ENCODE data around the gene RABIF. TPM values are rescaled to one million over a fixed set of nuclear protein-coding genes. Genes with fewer than 3 reads are reported as not detected.
A peak's percentile ranks its signal among the peaks of the same experiment; 100 is the strongest.

RABIF gene
- total and polyA plus RNA-seq, 10 of the 15 experiments (the other 5 are each of a cell fraction or from before 2014, with no cell fraction given), result 4.7 to 18.2 (median 8.8) TPM

DNA sequence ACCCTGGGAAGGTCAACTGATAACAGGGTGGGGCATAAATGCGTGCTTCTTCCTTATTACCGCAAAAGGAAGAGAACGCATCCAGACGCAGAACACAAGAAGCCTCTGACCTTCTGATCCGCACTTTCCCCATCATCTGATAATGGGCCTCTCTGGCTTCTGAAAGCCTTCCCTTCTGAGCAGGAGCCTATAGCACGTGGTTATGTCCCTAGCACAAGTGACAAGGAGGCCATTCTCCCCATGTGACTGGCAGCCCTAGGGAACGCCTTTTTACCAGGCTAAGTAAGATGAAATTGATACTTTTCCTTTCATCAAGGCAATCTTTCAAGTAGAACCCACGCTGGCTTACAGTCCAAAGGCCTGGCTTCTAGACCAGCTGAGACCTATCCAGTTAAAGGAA lies 34.2 kb downstream of the RABIF start (continued):
- TF ChIP-seq, protein P1, sequence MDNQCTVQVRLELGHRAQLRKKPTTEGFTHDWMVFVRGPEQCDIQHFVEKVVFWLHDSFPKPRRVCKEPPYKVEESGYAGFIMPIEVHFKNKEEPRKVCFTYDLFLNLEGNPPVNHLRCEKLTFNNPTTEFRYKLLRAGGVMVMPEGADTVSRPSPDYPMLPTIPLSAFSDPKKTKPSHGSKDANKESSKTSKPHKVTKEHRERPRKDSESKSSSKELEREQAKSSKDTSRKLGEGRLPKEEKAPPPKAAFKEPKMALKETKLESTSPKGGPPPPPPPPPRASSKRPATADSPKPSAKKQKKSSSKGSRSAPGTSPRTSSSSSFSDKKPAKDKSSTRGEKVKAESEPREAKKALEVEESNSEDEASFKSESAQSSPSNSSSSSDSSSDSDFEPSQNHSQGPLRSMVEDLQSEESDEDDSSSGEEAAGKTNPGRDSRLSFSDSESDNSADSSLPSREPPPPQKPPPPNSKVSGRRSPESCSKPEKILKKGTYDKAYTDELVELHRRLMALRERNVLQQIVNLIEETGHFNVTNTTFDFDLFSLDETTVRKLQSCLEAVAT (IDR thresholded peaks at IDR 0.05), result no peak
- TF ChIP-seq SRF (IDR thresholded peaks at IDR 0.05; ENCODE audit: low read depth in 2 of 2, low read length in 2 of 2), result no peak

DNA sequence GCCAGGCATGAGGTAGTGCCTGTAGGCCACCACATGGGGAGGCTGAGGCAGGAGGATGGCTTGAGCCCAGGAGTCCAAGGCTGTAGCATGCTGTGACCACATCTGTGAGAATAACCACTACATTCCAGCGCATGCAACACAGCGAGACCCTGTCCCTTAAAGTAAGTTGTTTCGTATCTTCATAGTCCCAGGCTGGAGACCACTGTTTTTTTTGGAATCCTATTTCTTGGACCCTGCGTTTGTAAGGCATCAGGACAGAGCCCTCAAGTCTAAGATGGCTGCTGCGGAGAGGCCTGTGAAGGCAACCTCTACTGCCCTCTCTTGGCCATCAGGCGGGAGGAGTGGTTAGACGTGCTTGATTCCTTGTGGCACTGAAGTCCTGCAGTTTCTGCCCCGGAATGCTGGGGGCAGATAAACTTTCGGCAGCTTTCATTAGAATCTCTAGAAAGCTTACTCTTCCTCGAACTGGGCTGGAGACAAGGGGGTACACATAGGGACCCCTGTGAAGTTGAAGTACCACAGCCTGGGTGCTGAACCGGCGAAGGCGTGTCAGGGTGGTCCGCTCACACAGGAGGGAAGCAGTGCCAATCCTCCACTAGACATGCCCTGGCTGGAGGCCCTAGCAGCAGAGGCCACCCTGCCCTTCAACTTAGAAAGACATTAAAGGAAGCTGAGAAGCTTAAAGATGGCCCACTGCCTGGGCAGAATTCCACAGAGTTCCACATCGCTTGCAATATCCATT lies 36.6 kb downstream of the RABIF start:
- Histone ChIP-seq H4K20me1 (ENCODE audit: control insufficient read depth, insufficient read depth) (no peaks in the 10 kb centered on the region), H3K9me3 (replicated peaks; ENCODE audit: control insufficient read depth, insufficient read depth, low read length) (no peaks in the 10 kb centered on the region), H3K27ac (ENCODE audit: control insufficient read depth, insufficient read depth) (no peak overlapping the region), H3K9ac (ENCODE audit: control insufficient read depth, insufficient read depth, low read length) (no peak overlapping the region), H3K36me3 (ENCODE audit: control insufficient read depth in 2 of 2, insufficient read depth in 2 of 2, low read length in 1 of 2) (no peaks in the 10 kb centered on the region), H3K4me1 (ENCODE audit: control insufficient read depth, insufficient read depth, low read length) (peaks cover 7% of the 10 kb centered on the region; the same call in 1 of the 2 replicates), H3K4me3 (no peak overlapping the region), H3K27me3 (replicated peaks in 1 of 2; ENCODE audit: control insufficient read depth in 2 of 2, insufficient read depth in 2 of 2, low read length in 1 of 2) (no peaks in the 10 kb centered on the region), H3K79me2 (ENCODE audit: control insufficient read depth, insufficient read depth, low read length) (no peaks in the 10 kb centered on the region), H3K4me2 (ENCODE audit: control insufficient read depth, insufficient read depth) (no peak overlapping the region), H2AFZ (ENCODE audit: control insufficient read depth, low read depth, low read length) (peak overlapping the region; percentile 76)
- SMC1A ChIA-PET (ENCODE audit: uncharacterized antibody, unreplicated experiment), result interaction anchor here (1.8 kb wide), 1 partner anchor 10 kb away, joined by 8 read pairs; no protein-coding TSS in a partner anchor
- ATAC-seq, result peak; percentile 91
- in situ Hi-C loops (cut with MboI), result no loop called here
- intact Hi-C loops (cut with micrococcal nuclease; ENCODE audit: unreplicated experiment), result no loop called here
- POLR2A ChIA-PET, result interaction anchor here (0.5 kb wide), 1 partner anchor 105 kb away, joined by 5 read pairs; no protein-coding TSS in a partner anchor
- RAD21 ChIA-PET (ENCODE audit: unreplicated experiment), result no interaction called here
- 60% methylated on average over 15 of the region's 15 CpGs for WGBS (ENCODE audit: insufficient coverage, insufficient replicate concordance, low lambda C conversion rate, missing lambda C conversion rate)
- FAIRE-seq, result peak; percentile 64
- CTCF ChIA-PET, result interaction anchor here (1.5 to 3.5 kb wide), 4 partner anchors 10 to 103 kb away, joined by 3 to 14 read pairs (median 8); no protein-coding TSS in a partner anchor
- no peak for DNase-seq (ENCODE audit: low read depth, low spot score)
- no TSS peak for BruUV-seq (replicated peaks)
- TF ChIP-seq, protein P2, sequence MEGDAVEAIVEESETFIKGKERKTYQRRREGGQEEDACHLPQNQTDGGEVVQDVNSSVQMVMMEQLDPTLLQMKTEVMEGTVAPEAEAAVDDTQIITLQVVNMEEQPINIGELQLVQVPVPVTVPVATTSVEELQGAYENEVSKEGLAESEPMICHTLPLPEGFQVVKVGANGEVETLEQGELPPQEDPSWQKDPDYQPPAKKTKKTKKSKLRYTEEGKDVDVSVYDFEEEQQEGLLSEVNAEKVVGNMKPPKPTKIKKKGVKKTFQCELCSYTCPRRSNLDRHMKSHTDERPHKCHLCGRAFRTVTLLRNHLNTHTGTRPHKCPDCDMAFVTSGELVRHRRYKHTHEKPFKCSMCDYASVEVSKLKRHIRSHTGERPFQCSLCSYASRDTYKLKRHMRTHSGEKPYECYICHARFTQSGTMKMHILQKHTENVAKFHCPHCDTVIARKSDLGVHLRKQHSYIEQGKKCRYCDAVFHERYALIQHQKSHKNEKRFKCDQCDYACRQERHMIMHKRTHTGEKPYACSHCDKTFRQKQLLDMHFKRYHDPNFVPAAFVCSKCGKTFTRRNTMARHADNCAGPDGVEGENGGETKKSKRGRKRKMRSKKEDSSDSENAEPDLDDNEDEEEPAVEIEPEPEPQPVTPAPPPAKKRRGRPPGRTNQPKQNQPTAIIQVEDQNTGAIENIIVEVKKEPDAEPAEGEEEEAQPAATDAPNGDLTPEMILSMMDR (IDR thresholded peaks at IDR 0.05 in 2 of 3, conservative IDR thresholded peaks at IDR 0.05 in 1 of 3; ENCODE audit: control insufficient read depth in 2 of 3, extremely low read depth in 1 of 3, insufficient read depth in 1 of 3, low read depth in 3 of 3, low read length in 3 of 3), result peak; percentile 45 to 51 (median 48)
- peak; percentile 38; the same call in 1 of the 2 replicates for TF ChIP-seq SMC3 (IDR thresholded peaks at IDR 0.05; ENCODE audit: borderline replicate concordance, low read length)
- peak; percentile 45; the same call in 1 of the 2 replicates for TF ChIP-seq RUNX3 (IDR thresholded peaks at IDR 0.05; ENCODE audit: low read length)
- TF ChIP-seq, protein P3, sequence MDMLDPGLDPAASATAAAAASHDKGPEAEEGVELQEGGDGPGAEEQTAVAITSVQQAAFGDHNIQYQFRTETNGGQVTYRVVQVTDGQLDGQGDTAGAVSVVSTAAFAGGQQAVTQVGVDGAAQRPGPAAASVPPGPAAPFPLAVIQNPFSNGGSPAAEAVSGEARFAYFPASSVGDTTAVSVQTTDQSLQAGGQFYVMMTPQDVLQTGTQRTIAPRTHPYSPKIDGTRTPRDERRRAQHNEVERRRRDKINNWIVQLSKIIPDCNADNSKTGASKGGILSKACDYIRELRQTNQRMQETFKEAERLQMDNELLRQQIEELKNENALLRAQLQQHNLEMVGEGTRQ (IDR thresholded peaks at IDR 0.05; ENCODE audit: borderline replicate concordance, low read depth, low read length), result no peak
- peak; percentile 97 for TF ChIP-seq YY1 (IDR thresholded peaks at IDR 0.05; ENCODE audit: low read depth, low read length)
- no peak for TF ChIP-seq SUPT20H (IDR thresholded peaks at IDR 0.05; ENCODE audit: borderline replicate concordance, control insufficient read depth, low read depth, low read length)
- TF ChIP-seq TCF3 (IDR thresholded peaks at IDR 0.05; ENCODE audit: borderline replicate concordance, insufficient read depth, low read depth, low read length), result no peak
- peak; percentile 85 for TF ChIP-seq RAD21 (IDR thresholded peaks at IDR 0.05; ENCODE audit: insufficient read depth, low read depth, low read length)
- no peak for TF ChIP-seq NFYB (IDR thresholded peaks at IDR 0.05; ENCODE audit: insufficient read depth, low read depth, low read length)
- TF ChIP-seq SMAD5 (IDR thresholded peaks at IDR 0.05; ENCODE audit: low read depth), result no peak
- no peak for TF ChIP-seq KLF5 (IDR thresholded peaks at IDR 0.05; ENCODE audit: partially characterized antibody)

All from GM12878 (cell line).